Neural crest cell (in vitro differentiated cells): ENCODE data around the gene ZZZ3. TPM values are rescaled to one million over a fixed set of nuclear protein-coding genes. Genes with fewer than 3 reads are reported as not detected.
"Not testable (repeated sequence)": the region's sequence is repeated elsewhere in the genome, so short reads cannot be mapped to it uniquely, and the experiment has no call there.

Experiments
- DNase-seq: peaks from one replicate; pipeline ENCODE4 v3.0.0; 2021; ENCODE audit warnings: low read depth, mixed read lengths, low spot score
- H3K27ac Mint-ChIP-seq: one replicate; pipeline ENCODE4 v1.8.0; 2021; ENCODE audit warnings: mild to moderate bottlenecking, mixed read lengths; ENCODE audit not compliant: unreplicated experiment
- H3K27me3 Mint-ChIP-seq: 2 replicates; pipeline ENCODE4 v1.8.0; 2021; ENCODE audit warnings: low read depth, mild to moderate bottlenecking, mixed read lengths
- H3K36me3 Mint-ChIP-seq: 2 replicates; pipeline ENCODE4 v1.8.0; 2021; ENCODE audit warnings: low read depth, mild to moderate bottlenecking, mixed read lengths
- H3K4me1 Mint-ChIP-seq: 2 replicates; pipeline ENCODE4 v1.8.0; 2021; ENCODE audit warnings: mixed read lengths
- H3K4me3 Mint-ChIP-seq: one replicate; pipeline ENCODE4 v1.8.0; 2021; ENCODE audit warnings: mild to moderate bottlenecking, mixed read lengths
- H3K9me3 Mint-ChIP-seq: 2 replicates; pipeline ENCODE4 v1.8.0; 2021; ENCODE audit warnings: mixed read lengths
- CTCF ChIP-seq: fragments of 200-600 bp; sonication (generic); conservative IDR thresholded peaks from 2 replicates; pipeline ENCODE4 v1.5.0; 2021; ENCODE audit warnings: antibody characterized with exemption, mild to moderate bottlenecking
- total RNA-seq: library from RNA; stranded (reverse); gene quantifications from 2 replicates; pipeline ENCODE4 v1.2.1, GENCODE V29; 2021

The ZZZ3 gene
- total RNA-seq, 1 donor from 2014 or later, result 52.4 TPM

- Mint-ChIP-seq H3K27ac (peak overlapping the region; percentile 75), H3K36me3 (peaks cover 12% of the 10 kb centered on the region), H3K4me3 (peak overlapping the region; percentile 79), H3K9me3 (no peaks in the 10 kb centered on the region), H3K4me1 (peaks cover 10% of the 10 kb centered on the region), H3K27me3 (no peaks in the 10 kb centered on the region)
- peak; percentile 49 for TF ChIP-seq CTCF
- DNase-seq, result peak; percentile 26
Observed at GRCh38 chr1:77687519-77687906, 5.1 kb upstream of the ZZZ3 start.

- Mint-ChIP-seq H3K27me3 (no peaks in the 10 kb centered on the region), H3K4me1 (peaks cover 12% of the 10 kb centered on the region), H3K4me3 (peak overlapping the region; percentile 33), H3K27ac (no peak overlapping the region), H3K9me3 (no peaks in the 10 kb centered on the region), H3K36me3 (peaks cover 12% of the 10 kb centered on the region)
- DNase-seq, result no peak
- TF ChIP-seq CTCF, result no peak
Observed at GRCh38 chr1:77686796-77687518, 4.5 kb upstream of the ZZZ3 start.

- Mint-ChIP-seq H3K9me3 (no peaks in the 10 kb centered on the region), H3K27ac (peak overlapping the region; percentile 99), H3K27me3 (no peaks in the 10 kb centered on the region), H3K4me1 (peaks cover 32% of the 10 kb centered on the region), H3K4me3 (peak overlapping the region; percentile 91), H3K36me3 (no peaks in the 10 kb centered on the region)
- peak; percentile 87 for DNase-seq
- peak; percentile 88 for TF ChIP-seq CTCF
Observed at GRCh38 chr1:77683160-77684148, 996 bp upstream of the ZZZ3 start.

GRCh38 chr1:77680173-77680572 lies 2.3 kb downstream of the ZZZ3 start:
- Mint-ChIP-seq H3K4me1 (peaks cover 36% of the 10 kb centered on the region), H3K27ac (no peak overlapping the region), H3K27me3 (no peaks in the 10 kb centered on the region), H3K9me3 (no peaks in the 10 kb centered on the region), H3K4me3 (peak overlapping the region; percentile 5), H3K36me3 (no peaks in the 10 kb centered on the region)
- no peak for DNase-seq
- TF ChIP-seq CTCF, result no peak

- H3K27me3 Mint-ChIP-seq, result no peaks in the 10 kb centered on the region
- no peak for DNase-seq
- H3K4me1 Mint-ChIP-seq, result peaks cover 34% of the 10 kb centered on the region
- H3K4me3 Mint-ChIP-seq, result peak overlapping the region; percentile 15
- no peak for TF ChIP-seq CTCF
- H3K36me3 Mint-ChIP-seq, result no peaks in the 10 kb centered on the region
- no peak overlapping the region for H3K27ac Mint-ChIP-seq
- no peaks in the 10 kb centered on the region for H3K9me3 Mint-ChIP-seq
Observed at GRCh38 chr1:77678660-77679610, 3.5 kb downstream of the ZZZ3 start.

- not testable (repeated sequence) for H3K36me3 Mint-ChIP-seq, H3K27ac Mint-ChIP-seq, H3K27me3 Mint-ChIP-seq, DNase-seq, H3K9me3 Mint-ChIP-seq, H3K4me3 Mint-ChIP-seq
- peaks cover 39% of the 10 kb centered on the region for H3K4me1 Mint-ChIP-seq
Observed at GRCh38 chr1:77674807-77675206, 7.7 kb downstream of the ZZZ3 start.
